Testis (tissue), 2 donors: Measurements from ENCODE around the gene LRIG1.

ENCODE experiments used
- POLR2A ChIP-seq: fragments of 450-650 bp; IDR thresholded peaks from one replicate; pipeline ENCODE4 v1.6.1; 2017; ENCODE audit warnings: antibody characterized with exemption, mild to moderate bottlenecking, moderate library complexity
- TF ChIP-seq, protein P1 (sequence below), 3 experiments: fragments of 450-650 bp in 2 of 3; fragments of 200-600 bp in 1 of 3; sonication (generic) in 1 of 3; IDR thresholded peaks; one replicate each; pipeline ENCODE4 v1.5.1; 2016 to 2019; ENCODE audit warnings: antibody characterized with exemption in 3 of 3, mild to moderate bottlenecking in 2 of 3, moderate library complexity in 1 of 3

DNA sequence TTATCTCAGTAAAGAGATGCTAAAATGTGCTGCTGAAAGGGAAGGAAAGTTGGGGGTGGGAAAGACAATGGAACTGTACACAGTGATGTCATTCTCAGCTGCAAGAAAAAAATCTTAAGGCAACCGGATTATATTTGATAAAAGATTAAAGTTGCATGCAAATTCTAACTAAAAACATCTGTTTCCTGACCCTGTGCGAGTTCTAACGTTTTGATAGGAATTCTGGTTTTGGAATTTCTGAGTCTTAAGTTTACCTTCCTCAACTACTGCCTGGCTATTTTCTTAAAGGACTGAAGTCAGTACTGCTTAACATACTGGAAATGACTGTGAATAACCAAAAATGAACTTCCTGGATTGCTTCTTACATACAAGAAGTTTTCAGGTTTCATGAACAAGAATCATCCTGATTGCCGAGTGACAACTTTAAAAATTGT lies 164.5 kb downstream of the LRIG1 start:
- TF ChIP-seq, protein P1, sequence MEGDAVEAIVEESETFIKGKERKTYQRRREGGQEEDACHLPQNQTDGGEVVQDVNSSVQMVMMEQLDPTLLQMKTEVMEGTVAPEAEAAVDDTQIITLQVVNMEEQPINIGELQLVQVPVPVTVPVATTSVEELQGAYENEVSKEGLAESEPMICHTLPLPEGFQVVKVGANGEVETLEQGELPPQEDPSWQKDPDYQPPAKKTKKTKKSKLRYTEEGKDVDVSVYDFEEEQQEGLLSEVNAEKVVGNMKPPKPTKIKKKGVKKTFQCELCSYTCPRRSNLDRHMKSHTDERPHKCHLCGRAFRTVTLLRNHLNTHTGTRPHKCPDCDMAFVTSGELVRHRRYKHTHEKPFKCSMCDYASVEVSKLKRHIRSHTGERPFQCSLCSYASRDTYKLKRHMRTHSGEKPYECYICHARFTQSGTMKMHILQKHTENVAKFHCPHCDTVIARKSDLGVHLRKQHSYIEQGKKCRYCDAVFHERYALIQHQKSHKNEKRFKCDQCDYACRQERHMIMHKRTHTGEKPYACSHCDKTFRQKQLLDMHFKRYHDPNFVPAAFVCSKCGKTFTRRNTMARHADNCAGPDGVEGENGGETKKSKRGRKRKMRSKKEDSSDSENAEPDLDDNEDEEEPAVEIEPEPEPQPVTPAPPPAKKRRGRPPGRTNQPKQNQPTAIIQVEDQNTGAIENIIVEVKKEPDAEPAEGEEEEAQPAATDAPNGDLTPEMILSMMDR (IDR thresholded peaks at IDR 0.05): no peak
- TF ChIP-seq POLR2A: no peak
